ENCODE measurements around the gene DACH1.
"Not testable (repeated sequence)": the region's sequence is repeated elsewhere in the genome, so short reads cannot be mapped to it uniquely, and the experiment has no call there.

The DACH1 gene

DNA sequence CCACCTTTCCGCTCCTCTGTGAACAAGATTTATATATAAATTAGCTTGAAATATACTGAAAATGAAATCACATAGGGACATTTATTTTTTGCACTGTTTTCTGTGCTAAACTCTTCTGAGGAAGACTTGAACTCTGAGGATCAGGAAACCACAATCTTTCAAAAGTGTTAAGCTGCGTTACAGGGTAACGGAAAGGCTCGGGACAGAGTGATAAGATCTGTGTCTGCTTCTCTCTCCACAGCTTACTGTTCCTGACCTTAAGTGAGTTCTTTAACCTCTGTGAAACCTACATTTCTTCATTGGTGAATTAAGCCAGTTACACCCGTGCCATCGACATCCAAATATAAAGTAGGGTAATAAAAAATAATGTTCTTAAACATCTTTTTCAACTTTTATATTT is 38.9 kb downstream of the DACH1 start:
- no peak for DNase-seq

DNA sequence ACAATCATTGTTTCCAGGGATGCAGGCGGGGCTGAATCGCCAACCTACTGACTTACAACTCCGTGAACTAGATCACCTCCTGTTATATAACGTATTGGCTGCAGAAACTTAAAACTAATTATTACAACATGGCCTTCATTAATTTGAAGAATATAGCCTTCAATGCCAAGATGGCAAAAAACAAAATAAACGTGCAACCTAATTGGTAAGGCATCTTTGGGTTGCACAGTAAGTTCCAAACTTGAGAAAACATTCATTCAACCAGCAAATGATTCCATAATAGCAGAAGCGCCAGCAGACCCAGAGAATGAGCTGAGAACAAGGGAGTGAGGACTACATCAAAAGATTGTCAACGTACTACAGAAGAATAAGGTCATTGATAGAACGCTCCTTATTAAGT is 39.8 kb downstream of the DACH1 start:
- DNase-seq, result no peak

DNA sequence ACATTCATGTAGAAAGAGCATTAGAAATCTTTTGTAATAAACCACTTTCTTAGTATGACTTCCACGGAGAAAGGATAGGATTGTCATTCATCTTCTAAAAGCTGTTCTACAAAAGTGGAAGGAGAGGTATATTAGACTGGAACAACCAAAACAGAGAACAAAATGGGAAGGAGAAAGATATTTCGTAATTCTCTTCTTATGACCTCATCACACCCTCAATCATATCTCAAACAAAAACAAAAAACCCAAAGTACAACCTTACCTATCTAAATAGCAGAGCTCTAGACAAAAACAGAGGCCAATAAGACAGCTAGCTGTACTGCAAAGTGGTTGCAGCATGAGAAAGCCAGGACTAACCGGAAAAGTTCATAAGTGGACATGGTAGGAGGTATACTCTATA is 46.3 kb downstream of the DACH1 start:
- DNase-seq, result no peak

DNA sequence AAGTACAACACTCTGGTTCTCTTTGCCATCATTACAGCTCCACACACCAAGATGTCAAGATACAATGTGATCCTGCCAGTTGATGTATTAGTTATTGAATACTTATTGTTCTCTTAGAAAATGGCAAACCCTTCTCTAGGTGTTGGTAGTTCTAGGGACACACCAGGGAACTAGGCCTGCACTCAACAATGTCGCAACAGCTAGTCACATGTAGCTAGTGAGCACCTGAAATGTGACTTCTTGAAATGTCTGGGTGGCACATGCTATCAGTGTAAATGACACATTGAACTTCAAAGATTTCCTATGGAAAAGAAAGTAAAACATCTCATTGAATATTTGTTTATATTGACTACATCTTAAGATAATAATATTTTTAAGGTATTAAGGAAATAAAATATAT is 49.7 kb downstream of the DACH1 start:
- DNase-seq, result no peak

DNA sequence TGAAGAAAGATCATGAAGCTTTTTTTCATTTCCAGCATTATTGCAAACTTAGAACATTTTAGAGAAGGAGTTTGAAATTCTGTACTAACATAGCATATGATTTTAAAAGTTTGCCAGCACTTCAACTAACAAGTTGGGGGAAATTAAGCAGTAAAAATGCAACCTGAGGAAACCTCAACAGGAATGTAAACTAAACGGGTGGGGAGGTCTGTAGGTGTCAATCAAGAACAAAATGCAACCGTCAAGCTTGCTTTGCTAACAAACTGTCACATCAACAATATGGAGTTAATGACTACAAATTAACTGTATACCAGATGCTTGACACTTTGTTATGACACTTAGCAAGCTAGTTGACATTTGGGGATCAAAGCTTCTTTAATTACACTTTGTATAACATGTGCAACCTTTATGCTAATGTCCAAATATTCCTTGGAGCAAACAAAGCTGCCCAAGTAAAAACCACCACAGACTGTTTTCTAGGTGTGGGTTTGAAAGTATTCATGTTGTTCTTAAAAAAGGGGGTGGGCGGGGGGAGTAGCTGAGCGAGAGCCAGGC is 52.1 kb downstream of the DACH1 start:
- no peak for DNase-seq

DNA sequence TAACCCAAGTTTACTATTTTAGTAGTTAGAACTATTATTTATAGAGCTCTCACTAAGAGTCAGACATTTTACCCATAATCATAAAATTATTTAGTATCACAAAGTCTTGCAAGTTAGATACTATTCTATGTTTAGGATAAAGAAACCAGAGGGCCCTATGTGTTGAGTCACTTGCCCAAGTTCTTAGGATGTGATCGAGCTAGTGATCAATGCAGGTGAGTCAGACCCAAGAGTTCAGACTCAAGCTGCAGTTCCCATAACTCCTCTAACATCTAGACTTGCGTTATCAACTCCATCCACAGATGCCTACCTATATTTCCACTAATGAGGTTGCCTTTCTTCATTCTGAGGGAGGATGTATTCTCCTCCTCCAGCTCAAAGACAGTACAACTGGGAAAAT is 53.8 kb downstream of the DACH1 start:
- no peak for DNase-seq

DNA sequence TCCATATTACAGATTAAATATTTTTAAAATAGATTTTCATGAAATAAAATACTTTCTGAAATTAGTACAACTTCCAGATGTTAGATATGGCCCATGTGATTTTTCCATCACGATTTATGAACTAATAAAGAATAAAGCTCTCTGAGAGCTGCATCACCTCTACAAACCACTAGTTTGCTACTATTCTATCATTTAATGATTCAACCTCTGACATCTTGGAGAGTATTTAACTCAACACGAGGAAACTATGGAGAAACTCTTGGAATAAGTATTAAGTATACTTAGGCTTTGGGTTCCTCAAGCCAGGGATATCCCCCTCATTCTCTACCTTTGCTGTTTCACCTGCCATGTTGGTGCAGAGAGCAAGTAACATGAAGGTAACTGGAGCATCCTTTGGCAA is 55.7 kb downstream of the DACH1 start:
- DNase-seq, result no peak

DNA sequence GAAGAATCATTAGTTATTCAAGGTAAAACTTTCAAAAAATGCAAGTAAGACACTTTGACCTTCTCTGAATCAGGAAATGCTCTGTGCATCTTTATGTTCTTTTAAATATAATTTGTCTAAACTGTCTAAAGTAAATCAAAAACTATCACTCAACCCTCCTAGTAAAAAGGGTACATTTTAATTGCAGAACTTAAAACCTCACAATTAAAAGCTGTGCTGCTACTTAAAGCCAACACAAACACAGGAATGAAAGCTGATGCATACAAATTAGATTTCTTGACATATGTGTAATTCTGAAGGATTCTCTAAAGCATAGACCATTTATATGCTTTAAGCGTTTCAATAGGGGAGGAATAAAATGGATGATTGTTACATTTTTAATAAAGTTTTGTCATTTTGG is 58.3 kb downstream of the DACH1 start:
- DNase-seq, result no peak

DNA sequence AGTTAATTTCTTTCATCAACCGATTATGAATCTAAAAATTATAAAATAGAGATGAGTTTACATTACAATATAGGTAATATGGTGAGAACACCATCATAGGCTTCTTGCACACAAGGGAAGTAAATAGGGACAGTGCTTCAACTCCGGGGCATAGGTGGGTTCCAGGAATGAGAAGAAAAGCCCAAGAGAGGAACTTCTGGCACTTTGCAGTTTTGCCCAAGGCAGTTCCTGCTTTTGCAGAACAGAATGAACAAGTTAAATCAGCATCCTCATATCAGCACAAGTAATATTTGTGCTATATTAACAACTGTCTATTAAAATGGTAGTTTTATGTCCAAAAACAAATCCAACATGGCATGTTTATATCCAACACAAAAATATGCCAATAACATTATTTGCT is 60.1 kb downstream of the DACH1 start:
- DNase-seq, result no peak

DNA sequence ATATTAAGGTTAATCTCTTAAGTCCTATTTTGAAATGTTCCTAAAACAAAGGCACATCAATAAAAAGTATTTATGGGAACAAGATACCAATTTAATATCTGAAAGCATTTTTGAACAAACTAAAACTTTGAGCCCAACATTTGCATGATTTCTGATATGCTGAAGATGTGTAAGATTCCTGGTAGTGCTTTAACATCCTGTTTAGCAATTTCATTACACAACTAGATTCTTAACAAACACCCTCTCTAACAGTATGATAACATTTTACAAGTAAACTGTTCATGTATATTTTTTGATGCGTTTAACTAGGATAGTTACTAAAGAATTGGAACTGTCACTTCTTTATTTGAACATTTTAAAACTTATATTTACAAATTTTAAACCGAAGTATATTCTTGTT is 63.9 kb downstream of the DACH1 start:
- no peak for DNase-seq

DNA sequence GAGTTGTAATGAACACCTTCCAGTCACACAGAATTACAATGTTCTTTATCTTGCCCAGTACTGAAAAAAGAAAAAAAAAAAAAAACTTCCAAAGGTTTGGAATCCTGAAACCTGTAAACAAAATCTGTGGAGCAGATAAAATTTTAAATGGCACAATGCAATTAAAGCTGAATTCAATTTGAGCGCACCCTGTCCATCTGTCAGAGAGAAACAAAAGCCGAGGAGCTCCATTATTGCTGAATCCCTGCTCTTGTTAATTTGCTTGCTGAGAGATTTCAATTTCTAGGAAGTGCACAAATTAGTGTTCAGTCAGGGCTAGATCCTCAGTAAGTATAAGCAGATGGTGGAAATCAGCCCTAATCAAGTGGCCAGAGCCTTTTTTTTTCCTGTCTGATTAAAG is 65.2 kb downstream of the DACH1 start:
- no peak for DNase-seq

DNA sequence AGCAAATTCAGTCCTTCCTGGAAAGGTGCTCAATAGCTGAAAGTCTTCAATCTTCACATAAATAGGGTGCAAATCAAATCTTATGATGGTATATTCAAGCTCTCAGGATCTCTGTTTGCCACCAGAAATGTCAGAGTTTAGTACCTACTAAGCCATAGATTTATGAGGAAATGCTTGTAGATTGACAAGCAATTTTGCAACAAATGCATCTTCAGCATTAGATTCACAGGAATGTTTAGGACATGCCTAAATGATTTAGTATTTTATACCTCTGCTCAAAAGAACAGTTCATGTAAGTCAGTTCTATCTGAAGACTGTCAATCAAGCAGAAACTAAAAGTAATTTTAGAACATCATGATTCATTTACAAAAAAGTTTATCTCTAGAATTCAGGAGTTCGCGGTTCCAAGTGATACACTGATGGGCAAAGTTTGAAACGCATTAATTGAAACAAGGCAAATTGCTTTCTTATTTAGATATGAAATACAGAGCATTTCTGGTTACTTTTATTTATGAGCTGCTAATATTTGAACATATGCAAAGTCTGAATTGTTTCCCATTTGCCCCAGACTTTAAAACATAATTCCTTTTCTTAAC is 65.7 kb downstream of the DACH1 start:
- DNase-seq, result no peak

DNA sequence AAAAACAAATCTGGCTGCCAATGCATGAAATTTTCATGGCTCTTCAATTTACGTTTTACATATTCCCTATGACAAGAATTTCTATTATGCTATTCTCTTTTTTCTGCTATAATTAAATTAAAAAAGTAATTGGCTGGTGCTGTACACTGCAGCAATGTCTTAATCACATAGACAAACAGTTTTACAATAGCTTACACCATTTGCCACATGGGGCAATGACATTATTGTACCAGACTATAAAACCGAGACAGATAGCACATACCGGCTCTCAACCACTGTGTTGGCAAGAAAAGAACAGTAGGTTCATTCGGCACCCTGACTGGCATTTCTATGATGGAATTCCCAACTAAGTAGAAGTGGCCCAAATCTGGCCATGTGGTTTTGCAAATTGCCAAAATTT is 67.7 kb downstream of the DACH1 start:
- DNase-seq, result no peak

DNA sequence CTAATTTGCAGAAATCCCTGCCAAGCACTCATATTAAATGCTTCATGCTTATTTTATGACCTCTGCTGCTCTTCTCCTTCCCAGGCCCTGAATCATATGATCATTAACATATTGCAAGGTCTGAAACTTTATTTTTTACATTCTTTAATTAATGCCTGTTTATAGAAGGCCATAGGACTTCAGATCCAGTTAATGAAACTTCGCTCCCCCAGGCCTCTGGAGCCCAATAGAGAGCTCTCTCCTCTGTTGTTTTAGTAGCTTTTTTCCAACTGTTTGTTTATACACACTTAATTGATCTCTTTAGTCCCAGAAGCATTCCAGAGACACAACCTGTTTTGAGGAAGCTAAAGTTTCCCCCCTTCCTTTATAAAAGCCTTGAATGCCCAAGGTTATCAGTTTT is 68.3 kb downstream of the DACH1 start:
- DNase-seq, result no peak

DNA sequence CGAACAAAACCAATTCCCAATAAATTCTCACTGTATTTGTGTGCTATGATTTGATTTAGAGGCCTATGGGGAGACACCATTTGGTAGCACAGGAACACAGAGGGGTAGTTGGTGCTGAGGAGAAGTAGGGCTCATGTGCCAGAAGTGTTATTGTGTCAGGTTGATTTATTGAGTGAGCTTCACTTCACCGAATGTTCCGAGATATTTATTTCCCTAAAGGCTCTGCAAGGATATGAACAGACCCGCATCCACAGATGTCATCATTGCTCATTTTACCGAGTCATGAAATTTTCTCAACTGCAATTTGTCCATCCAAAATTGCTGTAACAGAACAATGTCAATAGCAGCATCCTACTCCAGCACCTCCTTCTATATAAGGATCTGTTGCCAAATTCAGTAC is 69.5 kb downstream of the DACH1 start:
- no peak for DNase-seq

DNA sequence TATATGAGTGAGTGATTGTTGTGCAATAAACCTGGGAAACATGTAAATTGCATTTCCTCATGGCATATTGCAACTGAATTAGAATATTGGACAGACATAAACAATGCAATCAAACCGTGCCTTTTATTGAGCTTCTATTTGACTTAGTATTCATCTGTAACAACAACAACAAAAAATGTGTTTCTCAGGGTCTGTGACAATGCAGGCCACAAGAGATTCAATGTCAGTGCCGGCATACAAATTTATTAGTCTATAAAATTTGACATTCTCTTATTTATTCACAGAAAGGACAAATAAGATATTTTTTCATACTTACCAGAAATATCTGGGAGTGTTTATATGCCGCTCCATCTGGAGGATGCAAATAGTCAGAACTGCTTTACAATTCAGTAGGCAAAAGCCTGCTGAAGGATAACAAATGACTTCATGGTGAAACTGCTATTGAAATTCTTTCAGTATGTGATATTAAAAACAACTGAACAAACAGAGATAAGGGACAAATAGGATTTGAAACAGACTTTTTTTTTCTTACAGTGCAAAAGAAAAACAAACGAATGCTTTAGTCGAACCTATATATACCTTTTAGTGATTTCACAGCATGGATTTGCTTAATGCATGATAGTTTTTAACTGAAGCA is 77.2 kb downstream of the DACH1 start:
- no peak for DNase-seq

DNA sequence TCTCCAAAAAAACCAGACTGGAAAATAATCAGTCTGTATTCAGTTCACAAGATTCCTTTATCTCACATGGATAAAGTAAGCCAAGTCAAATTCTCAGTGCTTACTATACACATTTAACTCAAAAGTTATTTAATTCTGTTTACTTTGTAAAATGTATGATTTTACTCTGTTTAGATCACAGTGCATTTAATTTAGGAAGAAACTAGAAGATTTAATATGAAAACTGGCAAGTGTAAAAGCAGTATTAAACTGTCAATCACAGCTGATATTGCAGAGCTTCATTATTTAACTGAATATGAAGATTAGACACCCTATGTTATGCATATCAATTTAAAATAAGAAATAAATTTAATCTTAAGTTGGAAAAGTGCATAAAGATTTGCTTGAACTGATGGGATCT is 78.0 kb downstream of the DACH1 start:
- no peak for DNase-seq

DNA sequence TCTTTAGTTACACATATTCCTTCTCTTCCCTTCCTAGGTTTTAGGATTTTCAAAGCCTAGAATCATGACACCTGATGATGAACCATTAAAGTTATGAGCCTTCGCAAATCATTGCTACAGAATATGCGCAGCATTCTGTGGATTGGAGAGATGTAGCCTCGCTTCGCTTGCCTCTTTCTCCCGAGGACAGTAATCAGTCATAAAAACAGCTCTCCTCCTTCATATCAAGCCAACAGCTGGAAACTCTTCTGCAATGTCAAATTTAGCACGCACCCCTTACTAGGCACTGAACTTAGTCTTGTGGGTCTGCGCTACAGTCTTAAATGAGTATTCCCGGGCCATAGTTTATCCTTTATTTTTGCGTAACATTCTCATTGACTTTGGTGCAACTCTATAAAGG is 79.6 kb downstream of the DACH1 start:
- no peak for DNase-seq

DNA sequence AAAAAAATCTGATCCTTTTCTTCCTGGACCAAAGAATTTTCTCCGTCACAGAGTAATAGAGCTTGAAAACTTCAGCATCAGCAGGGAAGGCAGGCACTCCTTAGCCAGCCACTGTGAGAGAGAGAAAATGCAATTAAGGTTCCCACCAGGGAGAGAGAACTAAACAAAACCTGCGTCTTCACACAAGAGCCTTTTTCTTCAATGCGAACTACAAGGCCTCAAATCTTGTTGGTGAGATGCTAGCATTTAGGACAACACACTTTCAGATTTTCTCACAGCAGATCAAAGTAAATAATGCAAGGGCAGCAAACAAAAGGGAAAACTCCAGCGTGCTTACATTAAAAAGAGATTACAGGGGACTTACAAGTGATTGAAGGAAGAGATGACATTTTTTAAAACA is 80.1 kb downstream of the DACH1 start:
- DNase-seq, result no peak

DNA sequence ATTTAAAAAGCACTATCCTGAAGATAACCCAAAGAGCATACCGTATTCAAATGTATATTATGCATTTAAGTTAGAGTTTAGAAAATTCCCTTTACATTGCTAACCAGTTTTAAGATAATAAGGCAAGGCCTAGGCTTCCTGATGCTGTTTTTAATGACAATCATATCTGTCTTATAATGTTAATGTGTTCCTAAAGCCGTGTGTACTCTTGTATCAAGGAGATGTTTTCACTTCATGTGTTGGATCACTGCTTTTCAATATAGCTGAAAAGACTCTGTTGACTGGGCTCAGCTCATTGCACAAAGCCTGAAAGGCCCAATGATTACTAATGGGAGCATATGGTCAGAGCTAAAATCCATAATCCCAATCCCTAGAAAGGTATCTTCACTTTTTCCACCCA is 81.6 kb downstream of the DACH1 start:
- DNase-seq, result no peak

DNA sequence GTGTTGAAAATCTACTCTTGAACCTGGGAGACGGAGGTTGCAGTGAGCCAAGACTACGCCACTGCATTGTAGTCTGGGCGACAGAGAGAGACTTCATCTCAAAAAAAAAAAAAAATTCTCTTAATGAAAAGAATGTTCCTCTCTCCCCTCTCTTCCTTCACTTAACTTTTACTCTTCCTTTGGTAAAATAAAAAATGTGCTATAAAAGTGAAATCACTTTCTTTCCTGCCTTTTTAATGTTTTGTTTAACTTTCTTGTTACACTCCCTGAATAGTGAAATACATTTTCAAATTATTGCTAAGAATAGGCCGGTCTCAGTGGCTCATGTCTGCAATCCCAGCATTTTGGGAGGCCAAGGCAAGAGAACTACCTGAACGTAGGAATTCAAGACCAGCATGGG is 86.5 kb downstream of the DACH1 start:
- no peak for DNase-seq

DNA sequence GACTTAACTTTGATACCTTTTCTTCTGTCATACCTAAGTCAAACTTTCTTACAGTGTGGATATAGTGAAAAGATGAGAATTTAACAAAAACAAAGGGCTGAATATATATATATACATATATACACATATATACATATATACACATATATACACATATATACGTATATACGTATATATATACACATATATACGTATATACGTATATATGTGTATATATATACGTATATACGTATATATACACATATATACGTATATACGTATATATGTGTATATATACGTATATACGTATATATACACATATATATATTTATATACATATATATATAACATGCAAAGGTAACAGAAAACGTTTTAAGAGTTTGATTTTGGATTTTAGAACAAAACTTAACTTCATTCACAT is 88.0 kb downstream of the DACH1 start:
- DNase-seq, result not testable (repeated sequence)

DNA sequence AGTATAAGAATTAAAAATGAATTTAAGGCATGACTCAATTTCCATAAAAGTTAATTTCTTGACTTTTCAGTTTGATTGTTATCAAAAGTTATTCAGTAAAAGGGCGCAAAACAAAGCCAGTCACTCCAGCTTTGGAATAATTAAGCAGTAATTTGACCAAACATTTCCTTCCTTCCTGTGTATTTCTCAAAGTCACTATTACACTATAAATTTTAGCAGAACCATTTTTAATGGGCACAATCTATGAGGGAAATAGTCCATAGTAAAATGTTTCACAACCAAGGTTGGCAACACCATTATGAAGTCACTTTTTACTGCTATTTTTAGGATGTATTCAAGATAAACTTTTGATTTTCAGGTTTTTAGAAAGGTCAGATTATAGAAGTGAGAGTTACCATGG is 91.0 kb downstream of the DACH1 start:
- no peak for DNase-seq

DNA sequence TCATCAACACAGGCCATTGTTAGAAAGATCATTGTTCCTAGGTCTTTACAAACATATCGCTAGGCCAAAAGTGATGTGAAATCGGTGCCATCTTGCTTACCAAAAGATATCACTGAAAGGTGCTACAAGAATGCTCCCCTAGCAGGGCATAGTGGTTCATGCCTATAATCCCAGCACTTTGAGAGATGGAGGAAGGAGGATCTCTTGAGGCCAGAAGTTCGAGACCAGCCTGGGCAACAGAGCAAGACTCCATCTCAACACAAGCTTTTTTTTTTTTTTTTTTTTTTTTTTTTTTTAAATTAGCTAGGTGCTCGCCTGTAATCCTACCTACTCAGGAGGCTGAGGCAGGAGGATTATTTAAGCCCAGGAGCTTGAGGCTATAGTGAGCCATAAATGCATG is 92.1 kb downstream of the DACH1 start:
- DNase-seq, result no peak

DNA sequence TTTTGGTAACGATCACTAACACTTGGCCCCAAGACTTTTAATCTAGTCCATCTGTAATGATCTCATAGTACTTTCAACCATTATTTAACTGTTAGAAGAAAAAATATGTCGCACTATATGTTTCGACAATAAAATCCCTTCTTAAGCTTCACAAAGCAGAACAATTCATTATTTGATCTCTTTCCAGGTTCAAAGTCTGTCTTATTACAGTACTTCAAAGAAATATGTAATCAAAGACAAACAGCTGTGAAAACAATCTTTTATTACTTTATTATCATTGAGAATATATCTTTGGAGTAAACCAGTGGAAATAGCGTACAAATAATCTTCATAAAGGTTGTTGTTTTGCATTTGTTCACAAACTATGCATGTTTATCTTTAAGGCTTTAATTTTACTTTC is 93.5 kb downstream of the DACH1 start:
- DNase-seq, result no peak
